Endodermal cell (in vitro differentiated cells): ENCODE measurements around the gene B4GALT1. TPM values are rescaled to one million over a fixed set of nuclear protein-coding genes. Genes with fewer than 3 reads are reported as not detected.

Experiments
- DNase-seq: peaks from one replicate; pipeline ENCODE4 v3.0.0-alpha.2; 2017
- H3K27ac ChIP-seq: 2 replicates; pipeline ENCODE4 v1.5.1; 2013; ENCODE audit warnings: mild to moderate bottlenecking, low read depth, low read length, moderate library complexity
- H3K27me3 ChIP-seq: 2 replicates; pipeline ENCODE4 v1.6.1; 2013; ENCODE audit warnings: mild to moderate bottlenecking, low read length, moderate library complexity; ENCODE audit not compliant: insufficient read depth, control insufficient read depth, poor library complexity, severe bottlenecking
- H3K36me3 ChIP-seq: 2 replicates; pipeline ENCODE4 v1.7.0; 2013; ENCODE audit warnings: mild to moderate bottlenecking, low read length, moderate library complexity; ENCODE audit not compliant: control insufficient read depth, insufficient read depth
- H3K4me1 ChIP-seq: one replicate; pipeline ENCODE4 v1.7.0; 2013; ENCODE audit warnings: low read length; ENCODE audit not compliant: control insufficient read depth, insufficient read depth
- H3K4me3 ChIP-seq: 2 replicates; pipeline ENCODE4 v1.5.1; 2013; ENCODE audit warnings: mild to moderate bottlenecking, low read length, moderate library complexity
- H3K9ac ChIP-seq: 2 replicates; pipeline ENCODE4 v1.6.1; 2013; ENCODE audit warnings: mild to moderate bottlenecking, low read length, moderate library complexity; ENCODE audit not compliant: poor library complexity, severe bottlenecking; ENCODE audit errors: extremely low read depth
- H3K9me3 ChIP-seq: 2 replicates; pipeline ENCODE4 v1.6.1; 2013; ENCODE audit warnings: mild to moderate bottlenecking, low read length, moderate library complexity; ENCODE audit not compliant: control insufficient read depth
- H3K27ac Mint-ChIP-seq: 2 replicates; pipeline ENCODE4 v1.8.0; 2020; ENCODE audit warnings: mixed read lengths
- H3K27me3 Mint-ChIP-seq: 2 replicates; pipeline ENCODE4 v1.8.0; 2021; ENCODE audit warnings: mild to moderate bottlenecking, mixed read lengths; ENCODE audit not compliant: insufficient read depth
- H3K36me3 Mint-ChIP-seq: 2 replicates; pipeline ENCODE4 v1.8.0; 2020; ENCODE audit warnings: low read depth, mixed read lengths
- H3K4me1 Mint-ChIP-seq: 2 replicates; pipeline ENCODE4 v1.8.0; 2020; ENCODE audit warnings: mixed read lengths
- H3K4me3 Mint-ChIP-seq: 2 replicates; pipeline ENCODE4 v1.8.0; 2020; ENCODE audit warnings: mild to moderate bottlenecking, moderate library complexity, mixed read lengths
- H3K9me3 Mint-ChIP-seq: 2 replicates; pipeline ENCODE4 v1.8.0; 2020; ENCODE audit warnings: mild to moderate bottlenecking, mixed read lengths
- CTCF ChIP-seq: fragments of 200-600 bp; sonication (generic); conservative IDR thresholded peaks from 2 replicates; pipeline ENCODE4 v1.5.0; 2021; ENCODE audit warnings: antibody characterized with exemption, mild to moderate bottlenecking
- WGBS, 2 experiments: methylation state at CpG; one replicate each; pipeline versions ENCODE4 v1.1.5 to v1.1.7; 2013; ENCODE audit warnings: missing lambda C conversion rate in 2 of 2, mixed read lengths in 1 of 2; ENCODE audit not compliant: insufficient coverage in 1 of 2, insufficient read length in 1 of 2; 5-methylcytosine and 5-hydroxymethylcytosine counted together
- total RNA-seq, 2 donors: library from RNA; stranded (reverse); fragmentation: NEBNext Ultra II Directional in 1 of 2; extraction: Animal tissue kit (Norgen Biotek cat#: 25700) in 1 of 2; gene quantifications; 2 replicates in 1 of 2; 3 replicates in 1 of 2; pipeline ENCODE4 v1.2.1, GENCODE V29; 2021

The B4GALT1 gene
- total RNA-seq, 2 donors from 2014 or later: 62.9 to 92.6 TPM

GRCh38 chr9:33113799-33114547 is 53.2 kb downstream of the B4GALT1 start:
- no peaks in the 10 kb centered on the region for H3K4me1 ChIP-seq
- no peaks in the 10 kb centered on the region for H3K27me3 Mint-ChIP-seq
- H3K9me3 ChIP-seq: no peaks in the 10 kb centered on the region
- H3K4me3 Mint-ChIP-seq: no peak overlapping the region
- 96 to 97% methylated on average over 9 to 11 of the region's 11 CpGs for whole genome bisulfite sequencing, 2 experiments
- peaks cover 36% of the 10 kb centered on the region for H3K36me3 Mint-ChIP-seq
- no peak overlapping the region for H3K4me3 ChIP-seq
- H3K27ac Mint-ChIP-seq: no peak overlapping the region
- H3K27ac ChIP-seq: no peak overlapping the region
- peaks cover 21% of the 10 kb centered on the region for H3K4me1 Mint-ChIP-seq
- no peaks in the 10 kb centered on the region for H3K9me3 Mint-ChIP-seq
- TF ChIP-seq CTCF: no peak
- peak; percentile 32 for DNase-seq
- no peak overlapping the region for H3K9ac ChIP-seq
- peaks cover 43% of the 10 kb centered on the region for H3K36me3 ChIP-seq
- H3K27me3 ChIP-seq: no peaks in the 10 kb centered on the region

- H3K4me3 ChIP-seq: no peak overlapping the region
- 79 to 84% methylated on average over 2 to 4 of the region's 4 CpGs for WGBS, 2 experiments
- H3K4me1 ChIP-seq: peaks cover 4% of the 10 kb centered on the region
- peak overlapping the region; percentile 55 for H3K27ac Mint-ChIP-seq
- no peaks in the 10 kb centered on the region for H3K27me3 Mint-ChIP-seq
- no peak for TF ChIP-seq CTCF
- peaks cover 37% of the 10 kb centered on the region for H3K36me3 ChIP-seq
- DNase-seq: peak; percentile 57
- no peaks in the 10 kb centered on the region for H3K9me3 ChIP-seq
- H3K4me1 Mint-ChIP-seq: peaks cover 28% of the 10 kb centered on the region
- no peak overlapping the region for H3K27ac ChIP-seq
- H3K4me3 Mint-ChIP-seq: no peak overlapping the region
- H3K9me3 Mint-ChIP-seq: no peaks in the 10 kb centered on the region
- no peaks in the 10 kb centered on the region for H3K27me3 ChIP-seq
- H3K36me3 Mint-ChIP-seq: peaks cover 32% of the 10 kb centered on the region
- H3K9ac ChIP-seq: no peak overlapping the region
Measured at GRCh38 chr9:33112094-33112493, 55.0 kb downstream of the B4GALT1 start.

- Histone ChIP-seq H3K36me3 (peaks cover 34% of the 10 kb centered on the region), H3K9ac (no peak overlapping the region), H3K27ac (no peak overlapping the region), H3K4me3 (no peak overlapping the region), H3K27me3 (no peaks in the 10 kb centered on the region), H3K9me3 (no peaks in the 10 kb centered on the region), H3K4me1 (peaks cover 4% of the 10 kb centered on the region)
- Mint-ChIP-seq H3K27ac (peak overlapping the region; percentile 55), H3K4me3 (no peak overlapping the region), H3K4me1 (peaks cover 28% of the 10 kb centered on the region), H3K36me3 (peaks cover 29% of the 10 kb centered on the region), H3K27me3 (no peaks in the 10 kb centered on the region), H3K9me3 (no peaks in the 10 kb centered on the region)
- peak; percentile 27 for TF ChIP-seq CTCF
- WGBS, 2 experiments: 90% methylated on average over 2 to 5 of the region's 5 CpGs
- peak; percentile 79 for DNase-seq
Measured at GRCh38 chr9:33111631-33112030, 55.5 kb downstream of the B4GALT1 start.
